Subcutaneous abdominal adipose tissue (tissue), 5 donors: Measurements from ENCODE around the gene AKT1.

Source experiments
- H3K27ac ChIP-seq: one replicate; pipeline ENCODE4 v1.7.0; 2013; ENCODE audit warnings: low read depth, mild to moderate bottlenecking, inconsistent platforms, low read length, moderate library complexity
- H3K27me3 ChIP-seq, 5 donors: one replicate each; pipeline ENCODE4 v1.7.0; 2013; ENCODE audit warnings: low read length in 5 of 5, inconsistent platforms in 1 of 5; ENCODE audit not compliant: control insufficient read depth in 5 of 5, insufficient read depth in 4 of 5
- H3K36me3 ChIP-seq, 5 donors: one replicate each; pipeline ENCODE4 v1.7.0; 2013; ENCODE audit warnings: low read length in 5 of 5; ENCODE audit not compliant: control insufficient read depth in 5 of 5, insufficient read depth in 5 of 5
- H3K4me1 ChIP-seq, 5 donors: one replicate each; pipeline ENCODE4 v1.7.0; 2013; ENCODE audit warnings: low read length in 5 of 5, mild to moderate bottlenecking in 3 of 5, moderate library complexity in 1 of 5; ENCODE audit not compliant: control insufficient read depth in 5 of 5, insufficient read depth in 5 of 5
- H3K4me3 ChIP-seq, 5 donors: one replicate each; pipeline ENCODE4 v1.7.0; 2013; ENCODE audit warnings: low read length in 5 of 5, low read depth in 1 of 5
- H3K9ac ChIP-seq, 5 donors: one replicate each; pipeline ENCODE4 v1.7.0; 2013; ENCODE audit warnings: low read length in 5 of 5, mild to moderate bottlenecking in 4 of 5, moderate library complexity in 3 of 5
- H3K9me3 ChIP-seq, 5 donors: one replicate each; pipeline ENCODE4 v1.7.0; 2013; ENCODE audit warnings: low read length in 5 of 5; ENCODE audit not compliant: control insufficient read depth in 5 of 5
- donor health status: healthy.
- donor health status: healthy.
- donor health status: healthy.
- donor health status: healthy.
- donor health status: healthy.

Gene AKT1

DNA sequence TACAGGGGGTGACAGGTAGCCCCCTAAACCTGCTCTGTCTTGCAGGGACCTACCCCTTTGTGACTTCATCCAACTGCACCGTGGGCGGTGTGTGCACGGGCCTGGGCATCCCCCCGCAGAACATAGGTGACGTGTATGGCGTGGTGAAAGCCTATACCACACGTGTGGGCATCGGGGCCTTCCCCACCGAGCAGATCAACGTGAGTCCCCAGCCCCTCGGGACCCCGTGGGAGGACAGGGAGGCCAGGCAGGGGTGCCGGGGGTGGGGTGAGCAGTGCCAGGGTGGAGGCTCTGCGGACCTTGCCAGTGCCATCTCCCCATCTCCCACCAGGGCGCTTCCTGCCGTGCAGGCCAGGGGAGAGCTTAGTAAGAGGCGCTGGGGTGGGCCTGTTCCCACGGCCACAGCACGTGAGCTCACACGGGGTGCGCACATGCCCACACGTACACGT, 53.7 kb downstream of the AKT1 start:
- no peak overlapping the region for H3K4me3 ChIP-seq
- no peaks in the 10 kb centered on the region for H3K27me3 ChIP-seq
- H3K9me3 ChIP-seq = no peaks in the 10 kb centered on the region
- H3K36me3 ChIP-seq = peaks cover 0 to 48% (median 25%) of the 10 kb centered on the region in 5 donors
- no peak overlapping the region for H3K27ac ChIP-seq
- peaks cover 0 to 21% (median 12%) of the 10 kb centered on the region in 5 donors for H3K4me1 ChIP-seq
- H3K9ac ChIP-seq = no peak overlapping the region

DNA sequence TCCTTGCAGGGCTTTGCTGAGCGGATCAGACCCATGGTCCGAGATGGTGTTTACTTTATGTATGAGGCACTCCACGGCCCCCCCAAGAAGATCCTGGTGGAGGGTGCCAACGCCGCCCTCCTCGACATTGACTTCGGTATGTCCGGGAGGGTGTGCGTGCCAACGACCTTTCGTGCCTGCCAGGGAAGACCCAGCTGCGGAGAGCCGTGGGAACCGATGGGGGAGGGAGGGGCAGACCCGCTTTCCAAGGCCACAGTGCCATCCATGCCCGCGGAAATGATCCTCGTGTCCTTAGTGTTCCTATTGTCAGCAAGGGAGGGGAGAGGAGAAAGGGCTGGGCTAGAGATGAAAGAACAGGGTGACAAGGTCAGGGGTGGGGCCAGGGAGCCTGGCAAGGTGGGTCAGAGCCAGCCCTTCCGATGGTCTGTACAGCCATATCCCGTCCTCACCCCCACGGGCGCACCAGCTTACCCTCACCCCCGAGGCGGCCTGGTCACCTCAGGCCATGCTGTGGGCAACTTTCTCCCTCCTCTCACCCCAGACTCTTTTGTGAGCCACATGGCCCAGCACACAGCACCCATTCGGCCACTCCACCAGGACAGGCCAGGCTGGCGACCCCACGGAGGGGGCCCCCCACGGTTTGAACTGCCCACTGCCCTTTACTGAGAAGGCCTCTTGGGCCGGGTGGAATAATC, 54.3 kb downstream of the AKT1 start:
- Histone ChIP-seq H3K27ac (no peak overlapping the region), H3K4me1 (peaks cover 0 to 20% (median 10%) of the 10 kb centered on the region in 5 donors), H3K4me3 (no peak overlapping the region), H3K9me3 (no peaks in the 10 kb centered on the region), H3K27me3 (no peaks in the 10 kb centered on the region), H3K9ac (no peak overlapping the region), H3K36me3 (peaks cover 0 to 48% (median 25%) of the 10 kb centered on the region in 5 donors)

DNA sequence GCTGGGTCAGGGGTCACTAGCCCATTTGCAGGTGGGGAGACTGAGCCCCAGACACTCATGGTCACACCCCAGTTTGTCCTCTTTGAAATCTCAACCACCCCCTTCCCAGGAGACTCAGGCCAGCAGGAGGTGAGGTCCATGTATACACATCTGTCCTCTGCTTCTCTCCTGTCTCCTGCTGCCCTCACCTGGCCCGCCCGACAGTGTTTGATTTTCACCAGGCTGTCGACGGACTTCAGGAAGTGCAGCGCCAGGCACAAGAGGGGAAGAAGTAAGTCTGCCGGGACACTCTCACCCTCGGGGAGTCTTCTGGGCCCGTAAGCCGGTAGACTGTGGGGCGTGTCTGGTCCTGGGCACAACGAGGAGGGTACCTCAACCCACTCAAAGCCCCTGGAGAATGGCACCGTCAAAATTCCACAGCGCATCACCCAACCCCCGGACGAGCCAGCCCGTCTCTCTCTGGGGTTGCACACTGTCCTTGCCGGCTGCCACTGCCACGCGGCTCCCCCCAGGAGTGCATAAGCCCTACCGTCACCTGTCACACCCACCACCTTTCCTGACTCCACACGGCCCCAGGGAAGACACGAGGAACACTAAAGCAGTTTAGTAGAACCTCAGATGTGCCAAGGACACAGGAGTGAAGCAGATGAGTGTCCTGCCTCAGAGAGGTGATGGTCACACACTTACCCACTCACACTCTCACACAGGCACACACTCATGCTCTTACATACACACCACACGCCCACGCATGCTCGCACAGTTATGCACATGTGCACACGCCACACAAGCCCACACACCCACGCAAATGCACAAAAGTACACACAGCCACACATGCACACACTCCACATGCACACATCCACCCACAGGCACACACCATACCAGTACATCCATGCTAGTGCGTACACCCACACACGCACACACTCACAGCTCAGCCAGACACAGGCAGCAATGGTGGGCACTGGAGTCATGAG, 55.7 kb downstream of the AKT1 start:
- H3K9ac ChIP-seq = no peak overlapping the region
- H3K4me3 ChIP-seq = no peak overlapping the region
- peaks cover 4 to 25% (median 23%) of the 10 kb centered on the region in 5 donors for H3K4me1 ChIP-seq
- H3K27me3 ChIP-seq = no peaks in the 10 kb centered on the region
- H3K27ac ChIP-seq = no peak overlapping the region
- H3K9me3 ChIP-seq = no peaks in the 10 kb centered on the region
- peaks cover 0 to 44% (median 25%) of the 10 kb centered on the region in 5 donors for H3K36me3 ChIP-seq

DNA sequence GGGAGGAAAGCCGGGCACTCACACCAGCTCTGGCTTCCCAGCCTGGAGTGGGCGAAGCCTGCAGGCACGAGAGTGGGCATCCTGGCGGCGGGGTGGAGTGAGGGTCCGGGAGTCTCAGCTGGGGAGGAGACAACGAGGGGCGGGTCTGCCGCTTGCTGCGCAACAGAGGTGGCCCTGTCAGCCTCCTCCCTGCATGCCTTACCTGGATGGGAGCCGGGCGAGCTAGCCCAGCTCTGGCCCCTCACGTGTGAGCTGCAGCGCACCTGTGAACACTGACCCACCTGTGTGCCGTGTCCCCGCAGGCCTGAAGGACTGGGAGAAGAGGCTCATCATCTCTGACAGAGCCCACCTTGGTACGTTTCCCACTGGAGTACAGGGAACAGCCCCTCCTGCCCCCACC, 56.5 kb downstream of the AKT1 start:
- no peaks in the 10 kb centered on the region for H3K9me3 ChIP-seq
- no peak overlapping the region for H3K27ac ChIP-seq
- H3K36me3 ChIP-seq = peaks cover 0 to 40% (median 25%) of the 10 kb centered on the region in 5 donors
- H3K4me3 ChIP-seq = no peak overlapping the region
- H3K4me1 ChIP-seq = peaks cover 4 to 33% (median 23%) of the 10 kb centered on the region in 5 donors
- H3K27me3 ChIP-seq = no peaks in the 10 kb centered on the region
- H3K9ac ChIP-seq = no peak overlapping the region

DNA sequence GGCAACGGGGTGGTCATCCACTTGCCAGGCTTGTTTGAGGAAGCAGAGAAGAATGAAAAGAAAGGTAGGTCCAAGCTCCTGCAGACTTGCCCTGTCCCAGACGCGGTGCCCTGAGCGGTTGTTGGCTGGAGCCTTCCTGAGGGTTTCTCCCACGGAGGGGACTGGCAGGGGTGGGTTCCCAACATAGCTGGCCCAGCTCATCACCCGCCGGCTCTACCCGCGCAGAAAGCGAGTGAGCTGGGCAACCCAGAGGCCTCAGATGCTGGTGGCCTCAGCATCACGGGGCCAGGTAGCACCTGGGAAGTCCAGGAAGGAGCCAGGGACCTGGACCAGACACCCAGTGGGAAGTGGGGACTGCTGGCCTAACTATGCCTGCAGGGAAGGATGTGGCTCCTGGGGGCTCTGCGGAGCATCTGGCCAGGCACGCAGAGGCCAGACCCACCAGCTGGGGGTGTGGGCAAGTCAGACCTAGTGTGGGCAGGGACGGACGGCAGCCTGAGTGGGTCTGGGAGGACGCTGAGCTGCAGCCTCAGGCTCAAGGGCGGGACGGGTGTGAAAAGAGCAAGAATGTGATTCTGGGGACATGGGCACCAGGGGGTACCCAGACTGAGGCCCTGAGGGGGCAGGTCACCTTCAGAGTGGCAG, 57.1 kb downstream of the AKT1 start:
- H3K9ac ChIP-seq = no peak overlapping the region
- H3K4me1 ChIP-seq = peaks cover 4 to 37% (median 23%) of the 10 kb centered on the region in 5 donors
- H3K9me3 ChIP-seq = no peaks in the 10 kb centered on the region
- no peak overlapping the region for H3K4me3 ChIP-seq
- H3K27me3 ChIP-seq = no peaks in the 10 kb centered on the region
- H3K36me3 ChIP-seq = peaks cover 0 to 36% (median 22%) of the 10 kb centered on the region in 5 donors
- no peak overlapping the region for H3K27ac ChIP-seq

DNA sequence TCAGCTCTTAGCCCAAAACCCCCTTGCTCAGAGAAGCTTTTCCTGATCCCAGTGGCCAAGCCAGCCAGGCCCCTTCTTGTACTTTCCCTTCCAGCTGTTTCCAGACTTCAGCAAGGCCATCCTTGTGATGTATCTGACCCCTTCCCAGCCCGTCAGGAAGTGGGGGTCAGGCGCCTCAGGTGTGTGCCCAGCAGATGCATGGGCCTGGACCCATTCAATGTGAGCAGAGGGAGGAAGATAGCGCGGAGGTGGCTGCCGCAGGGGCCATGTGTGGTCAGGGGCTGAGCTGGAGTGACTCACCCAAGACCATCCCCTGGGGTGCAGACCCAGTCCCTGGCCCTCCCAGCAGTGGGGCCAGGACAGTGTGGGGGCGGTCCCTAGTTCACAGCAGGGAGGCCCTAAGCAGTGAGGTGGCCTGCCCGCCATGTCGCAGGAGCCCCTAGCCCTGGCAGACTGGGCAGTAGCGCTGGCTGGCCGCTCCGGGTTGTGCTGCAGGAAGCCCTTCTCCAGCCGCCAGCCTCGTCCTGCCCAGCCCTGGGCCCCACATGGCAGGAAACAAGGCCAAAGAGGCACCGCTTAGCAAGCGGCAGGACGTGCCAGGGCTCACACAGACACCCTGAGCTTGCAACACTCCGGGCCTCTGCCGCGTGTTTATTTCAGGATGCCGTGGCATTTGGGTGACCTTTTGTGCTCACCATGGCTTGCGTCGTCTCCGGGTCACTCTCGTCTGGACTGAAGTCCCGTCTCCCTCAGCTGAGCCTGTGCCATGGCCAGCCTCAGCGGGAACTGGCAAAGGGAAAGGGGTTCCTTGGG, 59.5 kb downstream of the AKT1 start:
- H3K9me3 ChIP-seq = no peaks in the 10 kb centered on the region
- H3K4me1 ChIP-seq = peaks cover 4 to 55% (median 27%) of the 10 kb centered on the region in 5 donors
- H3K27me3 ChIP-seq = no peaks in the 10 kb centered on the region
- peak overlapping the region; percentile 75 for H3K27ac ChIP-seq
- H3K36me3 ChIP-seq = peaks cover 0 to 15% (median 14%) of the 10 kb centered on the region in 5 donors
- peak overlapping the region in 1 of 5 donors; percentile 23 for H3K4me3 ChIP-seq
- H3K9ac ChIP-seq = peak overlapping the region in 1 of 5 donors; percentile 8

DNA sequence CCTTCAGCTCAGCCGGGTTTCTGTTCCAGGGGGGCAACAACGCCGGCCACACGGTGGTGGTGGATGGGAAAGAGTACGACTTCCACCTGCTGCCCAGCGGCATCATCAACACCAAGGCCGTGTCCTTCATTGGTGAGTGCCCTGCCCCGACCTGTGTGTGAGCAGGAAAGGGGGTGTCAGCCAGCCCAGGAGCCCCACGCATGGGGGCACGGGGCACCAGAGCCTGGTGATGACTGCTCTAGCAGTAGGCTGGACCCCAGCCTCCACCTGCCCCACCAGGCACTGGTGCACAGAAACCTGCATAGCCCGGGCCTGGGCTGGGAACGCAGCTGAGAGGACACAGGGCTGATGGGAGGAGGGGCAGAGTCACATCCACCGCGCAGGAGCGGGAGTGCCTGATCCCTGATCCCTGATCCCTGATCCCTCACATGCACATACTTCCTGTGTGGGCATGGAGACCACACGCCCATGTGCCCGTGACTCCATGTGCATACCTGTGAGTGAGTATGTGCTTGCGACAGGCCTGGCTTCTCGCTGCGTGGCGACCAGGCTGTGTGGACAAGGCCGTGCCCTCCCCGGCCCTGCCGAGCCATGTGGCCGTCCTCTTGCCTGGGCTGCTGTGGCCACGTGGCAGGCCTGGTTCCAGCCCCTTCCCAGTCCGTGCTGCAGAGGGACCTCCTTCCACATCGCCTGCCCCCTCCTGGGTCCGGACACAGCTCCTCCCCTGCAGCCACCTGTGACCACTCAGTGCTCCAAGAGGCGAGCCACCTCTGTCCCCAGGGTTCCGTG, 60.4 kb downstream of the AKT1 start:
- Histone ChIP-seq H3K4me1 (peaks cover 4 to 57% (median 27%) of the 10 kb centered on the region in 5 donors), H3K4me3 (no peak overlapping the region), H3K36me3 (peaks cover 0 to 8% (median 6%) of the 10 kb centered on the region in 5 donors), H3K27me3 (no peaks in the 10 kb centered on the region), H3K27ac (peak overlapping the region; percentile 75), H3K9ac (peak overlapping the region in 2 of 5 donors; percentile 8 to 30), H3K9me3 (no peaks in the 10 kb centered on the region)

DNA sequence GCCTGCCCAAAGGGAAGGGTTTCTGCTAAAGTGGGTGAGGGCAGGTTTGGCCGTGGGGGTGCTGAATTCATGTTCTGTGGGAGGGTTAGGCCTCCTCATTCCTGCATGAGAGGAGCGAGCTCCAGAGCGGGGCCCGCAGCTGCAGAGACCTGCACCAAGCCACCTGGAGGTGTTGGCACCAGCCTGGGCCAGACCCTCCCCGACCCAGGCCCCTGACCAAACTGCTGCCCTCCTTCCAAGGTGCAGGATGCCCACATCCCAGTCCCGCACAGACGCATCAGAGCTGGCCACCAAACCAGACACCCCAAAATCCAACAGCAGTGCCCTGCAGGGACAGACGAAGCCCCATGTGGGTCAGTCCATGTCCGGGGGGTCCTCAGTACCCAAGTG, 61.0 kb downstream of the AKT1 start:
- peaks cover 4 to 57% (median 27%) of the 10 kb centered on the region in 5 donors for H3K4me1 ChIP-seq
- no peak overlapping the region for H3K9ac ChIP-seq
- peak overlapping the region; percentile 75 for H3K27ac ChIP-seq

More for the DNA sequence above, 61.0 kb downstream of the AKT1 start:
- Histone ChIP-seq H3K36me3 (peaks cover 0 to 3% (median under 1%) of the 10 kb centered on the region in 5 donors), H3K27me3 (no peaks in the 10 kb centered on the region), H3K9me3 (no peaks in the 10 kb centered on the region), H3K4me3 (no peak overlapping the region)
